ENCODE measurements around the gene PDXK.

The PDXK gene

DNA sequence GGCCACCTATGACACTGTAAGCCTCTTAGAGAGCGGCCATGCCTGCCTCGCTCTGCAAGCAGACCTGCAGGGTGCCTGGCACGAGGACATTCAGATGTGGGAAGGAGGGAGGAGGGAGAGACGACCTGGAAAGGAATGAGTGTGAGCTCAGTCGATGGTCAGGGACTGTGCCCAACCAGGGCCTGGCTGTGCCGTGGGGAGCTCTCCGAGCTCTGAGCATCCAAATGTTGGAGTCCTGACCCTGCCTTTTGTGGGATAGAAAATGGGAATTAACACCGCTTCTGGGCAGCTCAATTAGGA is 49.9 kb downstream of the PDXK start:
- Histone ChIP-seq H3K36me3 (replicated peaks in 1 of 2; ENCODE audit: control insufficient read depth in 2 of 2, insufficient read depth in 2 of 2, low read length in 2 of 2) (peaks cover 8 to 16% of the 10 kb centered on the region in 2 donors), H3K9me3 (replicated peaks in 1 of 2; ENCODE audit: control insufficient read depth in 2 of 2, insufficient read depth in 1 of 2, low read depth in 1 of 2, low read length in 2 of 2) (peaks cover 0 to 2% of the 10 kb centered on the region in 2 donors), H3K18ac (ENCODE audit: low read length) (peak overlapping the region; percentile 95), H3K4me3 (ENCODE audit: low read length in 2 of 2) (no peak overlapping the region), H2BK15ac (ENCODE audit: low read length) (peak overlapping the region; percentile 84), H2BK120ac (ENCODE audit: low read depth, low read length) (no peak overlapping the region), H4K8ac (ENCODE audit: low read depth, low read length) (no peak overlapping the region), H3K27me3 (ENCODE audit: control insufficient read depth in 3 of 3, insufficient read depth in 3 of 3, low read depth in 1 of 3, low read length in 3 of 3) (no peaks in the 10 kb centered on the region), H2BK12ac (ENCODE audit: low read length) (peak overlapping the region; percentile 8), H3K4me2 (ENCODE audit: insufficient read depth, low read length, poor library complexity, severe bottlenecking) (no peak overlapping the region), H3K79me1 (ENCODE audit: low read depth, low read length) (no peaks in the 10 kb centered on the region), H3K4me1 (ENCODE audit: control insufficient read depth in 2 of 2, insufficient read depth in 1 of 2, low read depth in 1 of 2, low read length in 2 of 2) (peaks cover 16 to 23% of the 10 kb centered on the region in 2 donors), H3K27ac (replicated peaks; ENCODE audit: low read length) (no peak overlapping the region), H2AFZ (ENCODE audit: low read length) (peak overlapping the region; percentile 90), H3K9ac (ENCODE audit: low read depth, low read length, poor library complexity) (peak overlapping the region; percentile 84), H2AK5ac (ENCODE audit: low read depth, low read length) (peak overlapping the region; percentile 10), H3K4ac (ENCODE audit: low read length) (no peak overlapping the region), H4K91ac (ENCODE audit: low read depth, low read length, poor library complexity) (no peak overlapping the region), H3K23ac (ENCODE audit: low read depth, low read length, poor library complexity) (peak overlapping the region; percentile 32), H2BK5ac (ENCODE audit: low read length) (peak overlapping the region; percentile 4), H3K14ac (ENCODE audit: low read length) (no peak overlapping the region)
- no peak for DNase-seq (ENCODE audit: low spot score)
- no CpG with 5 or more reads among the region's 8 CpGs for WGBS, 2 donors (ENCODE audit: extremely low coverage in 2 of 2, insufficient read length in 2 of 2, insufficient replicate concordance in 1 of 2)

DNA sequence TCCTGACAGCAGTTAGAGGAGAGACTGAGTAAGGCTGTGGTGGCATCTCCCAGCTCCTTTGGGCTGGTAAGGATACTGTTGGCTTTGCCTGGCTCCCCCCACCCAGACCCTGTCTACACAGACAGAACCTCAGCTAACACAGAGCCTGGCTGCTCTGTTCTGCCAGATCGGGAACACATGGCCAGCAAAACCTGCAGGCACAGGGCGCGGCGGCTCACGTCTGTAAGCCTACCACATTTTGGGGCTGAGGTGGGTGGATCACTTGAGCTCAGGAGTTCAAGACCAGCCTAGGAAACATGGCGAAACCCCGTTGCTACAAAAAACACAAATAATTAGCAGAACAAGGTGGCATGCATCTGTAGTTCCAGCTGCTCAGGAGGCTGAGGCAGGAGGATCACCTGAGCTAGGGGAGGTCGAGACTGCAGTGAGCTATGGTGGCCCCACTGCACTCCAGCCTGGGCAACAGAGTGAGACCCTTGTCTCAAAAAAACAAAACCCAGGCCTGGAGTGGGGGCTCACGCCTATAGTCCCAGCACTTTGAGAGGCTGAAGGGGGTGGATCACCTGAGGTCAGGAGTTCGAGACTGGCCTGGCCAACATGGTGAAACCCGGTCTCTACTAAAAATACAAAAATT is 50.5 kb downstream of the PDXK start:
- H2BK120ac ChIP-seq (ENCODE audit: low read depth, low read length) = no peak overlapping the region
- H3K14ac ChIP-seq (ENCODE audit: low read length) = peak overlapping the region; percentile 90
- no peak overlapping the region for H2BK15ac ChIP-seq (ENCODE audit: low read length)
- H2BK12ac ChIP-seq (ENCODE audit: low read length) = peak overlapping the region; percentile 66
- H4K8ac ChIP-seq (ENCODE audit: low read depth, low read length) = no peak overlapping the region
- H3K18ac ChIP-seq (ENCODE audit: low read length) = peak overlapping the region; percentile 13
- no peaks in the 10 kb centered on the region for H3K27me3 ChIP-seq (ENCODE audit: control insufficient read depth in 3 of 3, insufficient read depth in 3 of 3, low read depth in 1 of 3, low read length in 3 of 3)
- peak overlapping the region; percentile 68 for H3K23ac ChIP-seq (ENCODE audit: low read depth, low read length, poor library complexity)
- peaks cover 0 to 2% of the 10 kb centered on the region in 2 donors for H3K9me3 ChIP-seq (replicated peaks in 1 of 2; ENCODE audit: control insufficient read depth in 2 of 2, insufficient read depth in 1 of 2, low read depth in 1 of 2, low read length in 2 of 2)
- no peak overlapping the region for H3K4me2 ChIP-seq (ENCODE audit: insufficient read depth, low read length, poor library complexity, severe bottlenecking)
- H2BK5ac ChIP-seq (ENCODE audit: low read length) = peak overlapping the region; percentile 4
- H3K9ac ChIP-seq (ENCODE audit: low read depth, low read length, poor library complexity) = no peak overlapping the region
- no peak overlapping the region for H3K4ac ChIP-seq (ENCODE audit: low read length)
- no peak for DNase-seq (ENCODE audit: low spot score)
- H3K27ac ChIP-seq (replicated peaks; ENCODE audit: low read length) = no peak overlapping the region
- H2AK5ac ChIP-seq (ENCODE audit: low read depth, low read length) = peak overlapping the region; percentile 94
- peaks cover 16 to 23% of the 10 kb centered on the region in 2 donors for H3K4me1 ChIP-seq (ENCODE audit: control insufficient read depth in 2 of 2, insufficient read depth in 1 of 2, low read depth in 1 of 2, low read length in 2 of 2)
- peaks cover under 1% of the 10 kb centered on the region for H3K79me1 ChIP-seq (ENCODE audit: low read depth, low read length)
- no CpG with 5 or more reads among the region's 11 CpGs for WGBS, 2 donors (ENCODE audit: extremely low coverage in 2 of 2, insufficient read length in 2 of 2, insufficient replicate concordance in 1 of 2)
- no peak overlapping the region for H2AFZ ChIP-seq (ENCODE audit: low read length)
- H4K91ac ChIP-seq (ENCODE audit: low read depth, low read length, poor library complexity) = no peak overlapping the region
- H3K4me3 ChIP-seq (ENCODE audit: low read length in 2 of 2) = no peak overlapping the region
- H3K36me3 ChIP-seq (replicated peaks in 1 of 2; ENCODE audit: control insufficient read depth in 2 of 2, insufficient read depth in 2 of 2, low read length in 2 of 2) = peaks cover 14 to 20% of the 10 kb centered on the region in 2 donors

DNA sequence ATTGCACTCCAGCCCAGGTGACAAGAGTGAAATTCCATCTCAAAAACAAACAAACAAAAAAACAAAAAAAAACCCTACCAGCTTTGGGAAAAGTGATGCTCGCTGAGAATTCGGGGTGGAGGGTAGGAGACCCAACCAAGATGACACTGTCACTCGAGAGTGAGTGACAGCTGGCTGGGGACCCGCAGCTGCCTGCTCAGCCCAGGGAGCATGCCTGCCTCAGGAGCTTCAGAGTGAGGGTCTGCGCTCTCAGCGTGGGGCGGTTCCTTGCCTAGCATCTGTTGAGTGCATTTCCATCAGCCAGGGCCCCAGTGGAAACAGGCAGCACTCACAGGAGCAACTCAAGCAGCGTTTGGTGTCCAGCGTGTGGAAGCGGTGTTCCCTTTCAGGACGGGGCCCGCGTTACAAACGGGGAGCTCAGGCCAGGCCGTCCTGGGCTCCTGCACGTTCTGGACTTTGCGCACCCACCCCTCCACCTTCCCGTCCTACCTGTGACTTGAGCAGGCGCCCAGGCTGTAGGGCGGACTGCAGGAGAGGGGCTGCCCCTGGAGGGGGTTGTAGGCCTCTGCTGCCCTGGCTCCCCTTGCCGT is 51.2 kb downstream of the PDXK start:
- Histone ChIP-seq H4K91ac (ENCODE audit: low read depth, low read length, poor library complexity) (no peak overlapping the region), H3K4ac (ENCODE audit: low read length) (no peak overlapping the region), H2AFZ (ENCODE audit: low read length) (no peak overlapping the region), H3K4me2 (ENCODE audit: insufficient read depth, low read length, poor library complexity, severe bottlenecking) (no peak overlapping the region), H3K27ac (replicated peaks; ENCODE audit: low read length) (no peak overlapping the region), H4K8ac (ENCODE audit: low read depth, low read length) (peak overlapping the region; percentile 17), H3K4me1 (ENCODE audit: control insufficient read depth in 2 of 2, insufficient read depth in 1 of 2, low read depth in 1 of 2, low read length in 2 of 2) (peaks cover 18 to 25% of the 10 kb centered on the region in 2 donors), H2BK12ac (ENCODE audit: low read length) (peak overlapping the region; percentile 90), H2BK15ac (ENCODE audit: low read length) (no peak overlapping the region), H3K14ac (ENCODE audit: low read length) (peak overlapping the region; percentile 38), H2BK5ac (ENCODE audit: low read length) (peak overlapping the region; percentile 66), H2BK120ac (ENCODE audit: low read depth, low read length) (no peak overlapping the region), H3K9ac (ENCODE audit: low read depth, low read length, poor library complexity) (no peak overlapping the region), H3K18ac (ENCODE audit: low read length) (peak overlapping the region; percentile 85), H3K79me1 (ENCODE audit: low read depth, low read length) (peaks cover 4% of the 10 kb centered on the region), H2AK5ac (ENCODE audit: low read depth, low read length) (peak overlapping the region; percentile 81), H3K27me3 (ENCODE audit: control insufficient read depth in 3 of 3, insufficient read depth in 3 of 3, low read depth in 1 of 3, low read length in 3 of 3) (no peaks in the 10 kb centered on the region), H3K23ac (ENCODE audit: low read depth, low read length, poor library complexity) (peak overlapping the region; percentile 98), H3K4me3 (ENCODE audit: low read length in 2 of 2) (no peak overlapping the region), H3K9me3 (replicated peaks in 1 of 2; ENCODE audit: control insufficient read depth in 2 of 2, insufficient read depth in 1 of 2, low read depth in 1 of 2, low read length in 2 of 2) (peaks cover 0 to 2% of the 10 kb centered on the region in 2 donors), H3K36me3 (replicated peaks in 1 of 2; ENCODE audit: control insufficient read depth in 2 of 2, insufficient read depth in 2 of 2, low read length in 2 of 2) (peaks cover 16 to 23% of the 10 kb centered on the region in 2 donors)
- DNase-seq (ENCODE audit: low spot score) = no peak
- no CpG with 5 or more reads among the region's 21 CpGs for WGBS, 2 donors (ENCODE audit: extremely low coverage in 2 of 2, insufficient read length in 2 of 2, insufficient replicate concordance in 1 of 2)

DNA sequence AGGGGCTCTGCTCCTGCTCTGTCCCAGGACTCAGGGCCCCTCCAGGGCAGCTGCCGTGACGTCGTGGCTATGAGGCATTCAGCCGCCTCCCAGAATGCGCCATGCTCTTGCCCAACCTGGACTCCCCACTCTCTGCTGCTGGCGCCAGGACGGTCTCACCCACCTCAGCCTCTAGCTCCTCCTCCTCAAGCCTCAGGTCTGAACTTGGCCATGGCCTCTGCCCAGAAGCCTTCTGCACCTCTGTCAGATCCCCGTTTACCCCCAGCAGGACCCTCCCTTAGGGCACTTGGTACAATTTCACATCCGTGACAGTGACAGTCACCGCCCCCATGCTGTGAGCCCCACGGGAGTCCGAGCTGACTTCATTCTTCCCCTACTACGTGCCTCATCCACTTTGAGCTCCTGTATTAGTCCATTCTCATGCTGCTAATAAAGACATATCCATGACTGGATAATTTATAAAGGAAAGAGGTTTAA is 52.3 kb downstream of the PDXK start:
- Histone ChIP-seq H2AK5ac (ENCODE audit: low read depth, low read length) (peak overlapping the region; percentile 11), H2BK12ac (ENCODE audit: low read length) (no peak overlapping the region), H3K4me3 (ENCODE audit: low read length in 2 of 2) (no peak overlapping the region), H3K18ac (ENCODE audit: low read length) (no peak overlapping the region), H3K14ac (ENCODE audit: low read length) (no peak overlapping the region), H4K8ac (ENCODE audit: low read depth, low read length) (no peak overlapping the region), H3K4ac (ENCODE audit: low read length) (no peak overlapping the region), H3K27ac (replicated peaks; ENCODE audit: low read length) (no peak overlapping the region), H2BK15ac (ENCODE audit: low read length) (no peak overlapping the region), H3K79me1 (ENCODE audit: low read depth, low read length) (peaks cover 9% of the 10 kb centered on the region), H3K4me2 (ENCODE audit: insufficient read depth, low read length, poor library complexity, severe bottlenecking) (no peak overlapping the region), H3K9ac (ENCODE audit: low read depth, low read length, poor library complexity) (no peak overlapping the region), H3K23ac (ENCODE audit: low read depth, low read length, poor library complexity) (peak overlapping the region; percentile 34), H2BK5ac (ENCODE audit: low read length) (peak overlapping the region; percentile 59), H3K4me1 (ENCODE audit: control insufficient read depth in 2 of 2, insufficient read depth in 1 of 2, low read depth in 1 of 2, low read length in 2 of 2) (peaks cover 19 to 26% of the 10 kb centered on the region in 2 donors), H3K36me3 (replicated peaks in 1 of 2; ENCODE audit: control insufficient read depth in 2 of 2, insufficient read depth in 2 of 2, low read length in 2 of 2) (peaks cover 16 to 23% of the 10 kb centered on the region in 2 donors), H2AFZ (ENCODE audit: low read length) (no peak overlapping the region), H3K27me3 (ENCODE audit: control insufficient read depth in 3 of 3, insufficient read depth in 3 of 3, low read depth in 1 of 3, low read length in 3 of 3) (no peaks in the 10 kb centered on the region), H3K9me3 (replicated peaks in 1 of 2; ENCODE audit: control insufficient read depth in 2 of 2, insufficient read depth in 1 of 2, low read depth in 1 of 2, low read length in 2 of 2) (peaks cover 0 to 2% of the 10 kb centered on the region in 2 donors), H4K91ac (ENCODE audit: low read depth, low read length, poor library complexity) (no peak overlapping the region), H2BK120ac (ENCODE audit: low read depth, low read length) (no peak overlapping the region)
- no CpG with 5 or more reads among the region's 13 CpGs for WGBS, 2 donors (ENCODE audit: extremely low coverage in 2 of 2, insufficient read length in 2 of 2, insufficient replicate concordance in 1 of 2)
- DNase-seq (ENCODE audit: low spot score) = no peak
